Fibroblast of skin of left quadriceps (primary cell): ENCODE measurements around the gene DDX11.
A peak's percentile ranks its signal among the peaks of the same experiment; 100 is the strongest.
"Not testable (repeated sequence)": the region's sequence is repeated elsewhere in the genome, so short reads cannot be mapped to it uniquely, and the experiment has no call there.

Source experiments
- DNase-seq, 2 experiments: peaks; one replicate each; pipeline ENCODE4 v3.0.0-alpha.2; 2013; ENCODE audit warnings: low read depth in 2 of 2

Gene DDX11

DNA sequence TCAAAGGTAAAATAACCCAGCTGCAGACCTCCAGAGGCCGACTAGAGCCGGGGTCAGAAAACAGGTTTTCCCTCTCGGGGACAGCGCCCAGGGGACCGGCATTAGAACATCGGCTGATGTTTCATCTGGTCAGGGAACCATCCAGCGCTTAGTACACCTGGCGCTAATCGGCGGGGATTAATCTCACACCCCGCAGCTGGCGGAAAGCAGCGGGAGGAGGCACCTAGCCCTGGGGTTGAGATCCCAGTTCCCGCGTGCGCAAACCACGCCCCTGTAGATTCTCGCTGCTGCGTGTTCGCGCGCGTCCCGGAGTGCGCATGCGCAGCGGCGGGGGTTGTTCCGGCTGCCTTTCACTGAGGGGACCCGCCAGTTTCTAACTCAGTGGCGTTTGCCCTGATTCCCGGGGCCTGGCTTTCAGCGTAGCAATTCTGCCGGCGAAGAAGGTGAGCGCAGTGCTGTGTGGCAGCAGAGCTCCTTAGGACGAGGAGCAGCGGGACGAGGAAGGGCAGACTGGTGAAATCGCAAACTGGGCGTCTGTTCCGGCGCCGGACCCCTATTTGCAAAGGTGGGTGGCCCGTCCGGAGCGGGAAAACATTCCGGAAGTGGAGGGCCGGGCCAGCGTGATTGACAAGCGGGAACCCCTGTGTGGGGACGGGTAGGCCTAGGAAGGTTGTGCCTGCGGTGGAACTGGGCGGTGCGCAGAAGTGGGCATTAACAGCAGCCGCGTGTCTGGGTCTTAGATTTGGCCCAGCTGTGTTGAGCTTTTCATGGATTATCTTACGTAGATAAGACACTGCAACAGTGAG lies at the start of gene DDX11:
Gene DDX11, plus strand, starts transcription at position 334 of the 806 bp plus-strand sequence. CDS start 4,534 bp downstream, outside the sequence.
- DNase-seq: peak; percentile 60 to 66

DNA sequence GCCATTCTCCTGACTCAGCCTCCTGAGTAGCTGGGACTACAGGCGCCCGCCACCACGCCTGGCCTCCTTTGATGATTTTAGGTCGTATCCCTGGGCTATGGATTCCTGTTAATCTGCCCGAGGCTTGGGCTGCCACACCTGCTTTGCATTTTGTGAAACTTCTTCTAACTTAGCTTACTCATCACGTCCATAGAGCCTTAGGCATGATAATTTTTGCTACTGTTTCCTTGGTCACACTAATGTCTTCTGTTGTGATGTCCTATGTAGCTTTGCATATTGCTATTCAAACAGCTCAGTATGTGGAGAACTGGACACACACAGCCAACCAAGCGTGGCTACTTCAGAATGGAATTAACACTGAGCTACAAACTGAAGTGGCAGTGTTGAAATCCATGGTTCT lies 47.5 kb upstream of the DDX11 start:
- DNase-seq: no peak

GRCh38 chr12:31027006-31027405 lies 46.7 kb upstream of the DDX11 start:
- not testable (repeated sequence) for DNase-seq

DNA sequence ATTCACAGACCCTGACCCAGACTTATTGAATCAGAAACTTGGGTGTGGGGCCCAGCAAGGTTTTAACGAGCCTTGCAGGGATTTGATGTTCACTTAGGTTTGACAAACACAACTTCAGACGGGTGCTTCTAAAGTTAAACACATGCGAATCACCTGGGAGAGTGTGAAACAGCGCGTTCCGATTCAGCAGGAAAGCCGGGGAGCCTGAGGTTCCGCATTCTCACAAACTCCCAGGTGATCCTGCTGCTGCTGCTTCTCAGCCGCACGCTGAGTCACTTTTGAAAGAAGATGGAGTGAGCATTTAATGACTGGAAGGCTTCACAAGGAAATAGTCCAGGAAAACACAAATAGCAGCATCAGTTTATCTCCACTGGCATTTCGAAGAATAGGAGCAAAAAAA lies 44.2 kb upstream of the DDX11 start:
- no peak for DNase-seq

DNA sequence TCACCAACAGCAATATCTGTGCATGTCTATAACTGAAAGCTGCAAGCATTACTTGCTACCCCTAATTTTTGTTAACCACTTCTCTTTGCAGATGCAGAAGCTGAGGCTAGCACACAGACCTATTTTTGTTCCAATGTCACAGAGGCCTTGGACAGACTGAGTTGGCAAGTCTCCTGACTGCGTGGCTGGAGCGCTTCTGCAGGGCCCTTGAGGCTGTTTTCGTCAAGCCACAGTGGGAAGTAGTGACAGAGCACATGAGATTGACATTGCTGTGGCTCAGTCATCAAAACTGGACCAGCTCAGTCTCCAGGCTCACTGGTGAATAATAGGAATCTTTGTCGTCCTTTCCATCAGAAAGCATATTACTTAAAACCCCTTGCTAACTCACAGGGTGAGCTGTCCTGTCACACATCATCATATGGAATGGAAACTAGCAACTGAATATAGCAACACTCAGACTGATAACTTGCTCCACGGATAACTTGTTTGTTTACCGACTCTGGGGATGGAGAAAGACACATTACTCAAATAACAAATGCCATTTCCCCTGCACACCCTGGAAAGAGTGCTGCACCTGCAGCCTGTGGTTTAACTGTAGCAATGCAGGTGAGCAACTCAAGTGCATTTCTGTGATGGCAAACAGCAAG lies 43.6 kb upstream of the DDX11 start:
- DNase-seq: no peak

DNA sequence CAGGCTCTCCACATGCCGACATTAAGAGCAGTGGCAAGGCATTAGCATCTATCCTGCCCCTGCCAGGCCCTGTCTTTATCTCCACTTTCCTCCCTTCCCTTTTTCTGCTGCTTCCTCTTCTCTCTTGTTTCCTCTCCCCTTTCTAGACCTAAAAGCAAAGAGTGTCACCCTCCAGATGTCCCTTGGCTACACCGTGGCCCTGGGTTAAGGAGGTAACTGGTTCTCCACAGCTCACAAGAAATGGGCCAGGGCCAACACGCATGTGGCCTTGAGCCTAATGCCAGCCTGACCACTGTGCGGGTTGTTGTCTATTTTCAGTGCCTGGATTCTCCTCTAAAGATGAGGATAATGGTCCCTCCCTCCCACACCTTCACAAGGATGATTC lies 41.7 kb upstream of the DDX11 start:
- DNase-seq: no peak

- DNase-seq: no peak
Observed at GRCh38 chr12:31033146-31033545, 40.5 kb upstream of the DDX11 start.

DNA sequence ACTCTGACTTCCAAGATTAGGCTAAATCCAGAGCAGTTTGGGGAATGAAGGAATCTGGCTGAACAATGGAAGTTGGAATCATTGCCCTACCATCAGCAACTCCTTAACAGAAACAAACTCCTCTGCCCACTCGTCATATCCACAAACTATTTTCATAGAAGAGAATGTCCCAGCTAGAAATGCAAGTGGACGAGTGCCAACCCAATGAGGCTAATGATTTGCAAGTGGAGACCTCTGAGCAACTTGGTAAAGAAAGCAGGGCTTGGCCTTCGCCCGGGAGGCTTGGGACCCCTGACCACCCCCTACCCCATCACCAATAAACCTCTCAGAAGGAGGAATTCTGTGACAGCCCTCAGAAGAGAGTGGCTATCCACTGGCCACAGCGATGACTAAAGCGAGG lies 40.0 kb upstream of the DDX11 start:
- DNase-seq: no peak

GRCh38 chr12:31034372-31034771 lies 39.3 kb upstream of the DDX11 start:
- DNase-seq: no peak

GRCh38 chr12:31035226-31035625 lies 38.4 kb upstream of the DDX11 start:
- no peak for DNase-seq

- no peak for DNase-seq
Observed at GRCh38 chr12:31035967-31036665, 37.5 kb upstream of the DDX11 start.

DNA sequence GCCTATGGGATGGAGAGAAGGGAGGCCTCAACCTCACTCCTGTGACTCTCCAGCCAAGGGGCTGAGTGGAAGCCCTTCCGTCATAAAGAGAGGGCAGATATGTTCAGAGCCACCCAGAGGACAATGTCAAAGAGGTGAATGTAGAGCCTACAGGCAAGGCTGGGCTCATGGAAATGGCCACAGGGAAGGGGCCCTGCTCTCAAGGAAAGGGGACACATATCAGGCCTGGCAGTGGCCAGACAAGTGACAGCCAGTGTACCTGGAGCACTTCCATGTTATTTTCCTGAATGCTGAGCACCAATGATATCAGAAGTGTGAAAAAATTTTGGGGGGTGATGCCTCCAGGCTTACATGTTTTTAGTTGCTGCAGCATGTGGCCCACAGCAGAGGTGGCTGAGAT lies 36.6 kb upstream of the DDX11 start:
- no peak for DNase-seq

- DNase-seq: no peak
Observed at GRCh38 chr12:31037931-31038330, 35.7 kb upstream of the DDX11 start.

- DNase-seq: no peak
Observed at GRCh38 chr12:31041033-31041564, 32.6 kb upstream of the DDX11 start.

- not testable (repeated sequence) for DNase-seq
Observed at GRCh38 chr12:31050143-31050542, 23.5 kb upstream of the DDX11 start.

GRCh38 chr12:31050548-31050947 lies 23.1 kb upstream of the DDX11 start:
- DNase-seq: not testable (repeated sequence)

- DNase-seq: not testable (repeated sequence)
Observed at GRCh38 chr12:31051692-31052091, 22.0 kb upstream of the DDX11 start.

- not testable (repeated sequence) for DNase-seq
Observed at GRCh38 chr12:31052121-31052520, 21.5 kb upstream of the DDX11 start.

DNA sequence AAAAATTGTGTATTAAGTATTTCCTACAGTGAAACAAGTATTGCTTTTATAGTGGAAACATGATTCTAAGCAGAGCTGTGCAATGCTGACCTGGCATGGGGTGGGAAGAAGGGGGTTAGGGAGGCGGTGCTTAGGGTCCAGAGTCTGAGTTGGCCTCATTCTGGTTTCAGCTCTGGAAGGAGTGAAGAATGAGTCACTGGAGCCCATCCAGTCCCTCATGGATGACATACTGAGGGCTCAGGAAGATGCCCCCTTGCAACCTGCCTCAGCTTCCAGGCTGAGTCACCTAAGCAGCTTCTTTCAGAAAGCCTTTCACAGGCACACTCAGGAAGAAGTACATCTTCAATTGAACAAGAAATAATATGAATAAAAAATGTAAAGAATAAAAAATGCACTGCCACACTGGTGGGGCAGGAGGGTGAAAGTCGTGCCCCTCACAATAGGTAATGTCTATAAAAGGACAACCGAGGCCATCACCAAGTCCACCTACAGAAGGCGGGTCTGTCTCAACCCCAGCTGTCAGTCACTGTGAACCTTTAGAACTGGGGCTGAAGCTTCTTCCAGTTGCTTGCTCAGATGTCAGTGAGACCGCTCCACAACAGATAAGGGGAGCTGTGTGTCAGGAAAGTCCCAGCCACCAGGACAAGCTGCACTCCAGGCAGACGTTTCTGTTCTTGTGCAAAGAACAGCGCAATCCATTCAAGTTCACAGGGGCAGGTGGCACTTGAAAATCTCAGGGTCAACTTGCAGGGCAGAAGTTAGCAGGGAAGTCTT lies 20.8 kb upstream of the DDX11 start:
- peak; percentile 16 to 26 for DNase-seq

- DNase-seq: not testable (repeated sequence)
Observed at GRCh38 chr12:31053944-31054343, 19.7 kb upstream of the DDX11 start.

GRCh38 chr12:31057671-31058070 lies 16.0 kb upstream of the DDX11 start:
- no peak for DNase-seq

DNA sequence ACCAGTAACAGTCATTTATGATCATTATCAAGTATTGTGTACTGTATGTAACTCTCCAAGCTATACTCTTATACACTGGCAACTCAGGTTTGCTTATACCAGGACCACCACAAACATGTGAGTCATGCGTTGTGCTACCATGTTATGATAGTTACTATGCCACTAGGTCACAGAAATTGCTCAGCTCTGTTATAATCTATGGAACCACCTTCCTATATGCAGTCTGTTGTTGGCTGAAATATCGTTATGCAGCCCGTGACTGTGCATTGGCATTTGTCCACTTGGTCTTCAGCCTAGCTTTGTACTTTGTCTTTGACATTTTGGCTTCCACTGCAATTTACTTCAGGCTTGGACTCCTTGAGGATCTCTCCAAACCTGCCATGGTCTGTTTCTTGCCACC lies 7.5 kb upstream of the DDX11 start:
- DNase-seq: not testable (repeated sequence)
